Right cardiac atrium (tissue), 5 donors: Measurements from ENCODE around the gene BCL2L11. TPM values are rescaled to one million over a fixed set of nuclear protein-coding genes. Genes with fewer than 3 reads are reported as not detected.
A peak's percentile ranks its signal among the peaks of the same experiment; 100 is the strongest.

Experiments
- ATAC-seq, 2 donors: fragments of 200-7000 bp; cut with Tn5 transposase; one replicate each; pipeline versions ENCODE4 v1.8.0 to v1.9.1; 2020; ENCODE audit warnings: moderate library complexity in 2 of 2, mild to moderate bottlenecking in 1 of 2
- DNase-seq, 3 donors: peaks; one replicate each; pipeline ENCODE4 v3.0.0-alpha.2; 2020
- H3K27ac ChIP-seq: one replicate; pipeline ENCODE4 v1.5.1; 2013; ENCODE audit warnings: mild to moderate bottlenecking, low read length, control low read depth, moderate library complexity
- H3K27me3 ChIP-seq: one replicate; pipeline ENCODE4 v1.6.1; 2013; ENCODE audit not compliant: control insufficient read depth, insufficient read depth
- H3K4me1 ChIP-seq: one replicate; pipeline ENCODE4 v1.6.1; 2013; ENCODE audit warnings: low read length; ENCODE audit not compliant: control insufficient read depth, insufficient read depth
- H3K4me3 ChIP-seq: one replicate; pipeline ENCODE4 v1.5.1; 2013; ENCODE audit warnings: low read length, control low read depth
- H3K9me3 ChIP-seq: one replicate; pipeline ENCODE4 v1.6.1; 2013; ENCODE audit warnings: low read length; ENCODE audit not compliant: control insufficient read depth
- WGBS: extraction: QIAGEN DNeasy Blood & Tissue Kit; methylation state at CpG from one replicate; pipeline ENCODE4 v1.1.7; 2013; 5-methylcytosine and 5-hydroxymethylcytosine counted together
- intact Hi-C, 4 donors: fragments of 100-400 bp; cut with DNase I; formaldehyde crosslinking; loops; one replicate each; pipeline versions ENCODE4 v1.11.0 to v1.14.0; 2022 to 2023
- polyA plus RNA-seq: library from polyadenylated mRNA; stranded (reverse); fragments of 200-250 nt; gene quantifications from one replicate; pipeline ENCODE4 v1.2.3, GENCODE V29; 2013
- total RNA-seq, 4 donors: library from RNA; stranded (reverse); fragmentation: NEBNext Ultra II Directional; extraction: Animal tissue kit (Norgen Biotek cat#: 25700); gene quantifications; one replicate each; pipeline ENCODE4 v1.2.1, GENCODE V29; 2021
- donor health status: healthy with polysubstance abuse.
- donor health status: DM: no; HTN: yes; CAD: no.
- donor health status: DM: no; HTN: no; CAD: no.
- donor health status: DM: no; HTN: yes; CAD: no; lungs with severe emphysema.
- donor health status: DM: yes; HTN: yes; CAD: no.

BCL2L11 gene
- total and polyA plus RNA-seq, 5 donors = 6.2 to 21.7 (median 15.7) TPM

DNA sequence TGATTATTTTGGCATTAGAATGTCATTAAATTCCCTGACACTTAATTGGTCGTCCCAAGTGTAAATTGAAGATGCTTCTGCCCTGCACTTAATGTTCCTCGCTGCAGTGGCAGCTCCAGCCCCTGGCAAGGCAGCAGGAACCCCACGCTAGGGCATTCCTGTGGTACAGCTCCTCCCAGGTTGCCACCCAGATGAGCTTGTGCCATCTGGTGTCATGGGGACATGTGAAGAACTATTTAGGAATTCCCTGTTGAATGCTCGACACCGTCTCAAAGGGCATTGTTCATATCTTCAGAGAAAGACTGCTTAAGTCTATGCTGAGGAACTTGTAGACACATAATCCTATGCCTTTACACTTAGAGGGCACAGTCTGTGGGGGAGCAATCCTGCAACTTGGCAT lies 38.9 kb downstream of the BCL2L11 start:
- Histone ChIP-seq H3K9me3 (no peaks in the 10 kb centered on the region), H3K4me3 (no peak overlapping the region), H3K27me3 (no peaks in the 10 kb centered on the region), H3K27ac (no peak overlapping the region), H3K4me1 (peaks cover 19% of the 10 kb centered on the region)
- WGBS = 68% methylated on average over 5 of the region's 5 CpGs
- DNase-seq (no peak), ATAC-seq (no peak)
- intact Hi-C loops = no loop called here

DNA sequence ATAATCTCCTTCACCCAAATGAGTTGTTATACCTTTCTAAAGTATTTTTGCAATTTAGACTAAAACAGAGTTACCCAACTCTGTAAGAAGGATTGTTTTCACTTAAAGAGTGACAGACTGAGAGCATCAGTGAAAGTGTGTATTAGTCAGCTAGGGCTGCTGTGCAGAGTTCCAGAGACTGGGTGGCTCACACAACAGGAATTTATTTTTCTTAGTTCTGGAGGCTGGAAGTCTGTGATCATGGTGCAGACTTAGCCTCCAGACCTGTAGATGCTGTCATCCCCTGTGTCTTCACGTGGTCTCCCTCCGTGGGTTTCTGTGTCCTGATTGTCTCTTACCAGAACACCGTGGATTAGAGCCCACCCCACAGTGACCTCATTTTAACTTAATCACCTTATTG lies 40.0 kb downstream of the BCL2L11 start:
- DNase-seq (no peak), ATAC-seq (no peak)
- Histone ChIP-seq H3K9me3 (no peaks in the 10 kb centered on the region), H3K27ac (no peak overlapping the region), H3K4me3 (no peak overlapping the region), H3K27me3 (no peaks in the 10 kb centered on the region), H3K4me1 (peaks cover 15% of the 10 kb centered on the region)
- intact Hi-C loops = no loop called here
- 90% methylated on average over 3 of the region's 3 CpGs for WGBS

DNA sequence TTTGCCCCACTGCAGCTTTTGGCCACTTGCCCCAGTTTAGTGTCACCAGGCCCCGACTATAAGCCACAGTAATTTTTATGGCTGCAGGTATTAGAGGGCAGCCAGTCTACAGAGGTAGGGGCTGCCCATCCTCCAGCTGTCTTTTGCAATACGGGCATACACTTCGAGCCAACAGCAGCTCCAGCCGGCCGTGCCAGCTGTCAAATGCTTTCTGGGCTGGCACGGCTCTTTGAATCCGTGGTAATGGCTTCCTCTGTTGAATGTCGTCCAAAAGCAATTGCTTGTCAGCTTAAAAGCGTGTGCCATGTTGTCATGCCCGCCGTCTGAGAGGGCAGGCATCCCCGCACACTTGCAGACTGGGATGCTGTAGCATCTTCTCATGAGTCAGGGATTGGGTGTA lies 41.3 kb downstream of the BCL2L11 start:
- H3K27ac ChIP-seq = peak overlapping the region; percentile 21
- no peak overlapping the region for H3K4me3 ChIP-seq
- ATAC-seq = peak; percentile 83 to 87
- intact Hi-C loops = no loop called here
- WGBS = 61% methylated on average over 12 of the region's 12 CpGs
- peak; percentile 56 to 82 (median 80) for DNase-seq
- H3K4me1 ChIP-seq = peaks cover 15% of the 10 kb centered on the region
- H3K9me3 ChIP-seq = no peaks in the 10 kb centered on the region
- no peaks in the 10 kb centered on the region for H3K27me3 ChIP-seq

- intact Hi-C loops = no loop called here
- WGBS = 49% methylated on average over 12 of the region's 12 CpGs
- no peak for DNase-seq
- H3K27ac ChIP-seq = no peak overlapping the region
- H3K4me1 ChIP-seq = peaks cover 15% of the 10 kb centered on the region
- ATAC-seq = peak in 1 of 2 donors; percentile 8
- no peaks in the 10 kb centered on the region for H3K27me3 ChIP-seq
- no peaks in the 10 kb centered on the region for H3K9me3 ChIP-seq
- H3K4me3 ChIP-seq = no peak overlapping the region
Measured at GRCh38 chr2:111162718-111163331, 42.1 kb downstream of the BCL2L11 start.

DNA sequence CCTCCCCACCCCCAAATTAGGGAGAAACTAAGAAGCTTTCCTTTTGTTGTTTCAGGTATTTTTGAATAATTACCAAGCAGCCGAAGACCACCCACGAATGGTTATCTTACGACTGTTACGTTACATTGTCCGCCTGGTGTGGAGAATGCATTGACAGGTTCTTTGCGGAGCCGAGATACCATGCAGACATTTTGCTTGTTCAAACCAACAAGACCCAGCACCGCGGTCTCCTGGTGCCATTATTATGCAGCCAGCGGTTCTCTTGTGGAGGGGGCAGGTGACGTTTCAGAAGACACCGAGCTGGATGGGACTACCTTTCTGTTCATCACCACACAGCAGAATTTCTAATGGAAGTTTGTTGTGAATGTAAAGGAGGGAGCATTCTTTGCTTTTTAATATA lies 43.4 kb downstream of the BCL2L11 start:
- no peak overlapping the region for H3K27ac ChIP-seq
- H3K27me3 ChIP-seq = no peaks in the 10 kb centered on the region
- intact Hi-C loops = no loop called here
- H3K4me3 ChIP-seq = no peak overlapping the region
- ATAC-seq (no peak), DNase-seq (no peak)
- WGBS = 89% methylated on average over 12 of the region's 12 CpGs
- H3K4me1 ChIP-seq = peaks cover 13% of the 10 kb centered on the region
- H3K9me3 ChIP-seq = no peaks in the 10 kb centered on the region

DNA sequence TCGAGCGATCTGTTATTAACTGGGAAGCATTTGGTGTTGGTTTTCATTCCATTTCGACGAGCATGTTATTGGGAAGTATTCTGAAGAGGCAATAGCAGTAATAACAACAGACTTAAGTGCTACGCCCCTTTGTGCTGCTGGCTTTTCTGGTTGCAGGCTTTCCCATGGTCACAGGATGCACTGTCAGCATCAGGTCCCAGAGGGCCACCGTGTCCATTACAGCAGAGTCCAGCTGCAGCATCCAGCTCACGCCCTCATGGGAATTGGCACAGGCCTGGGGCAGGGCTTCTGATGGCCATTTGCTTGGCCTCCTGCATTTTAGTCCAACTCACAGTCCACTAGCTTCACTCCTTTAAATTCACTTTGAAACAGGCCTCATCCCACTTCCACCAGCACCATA lies 44.4 kb downstream of the BCL2L11 start:
- no peak overlapping the region for H3K27ac ChIP-seq
- H3K9me3 ChIP-seq = no peaks in the 10 kb centered on the region
- DNase-seq (peak; percentile 51 to 69 (median 66)), ATAC-seq (peak in 1 of 2 donors; percentile 14)
- intact Hi-C loops = no loop called here
- no peak overlapping the region for H3K4me3 ChIP-seq
- WGBS = 63% methylated on average over 7 of the region's 7 CpGs
- peaks cover 8% of the 10 kb centered on the region for H3K4me1 ChIP-seq
- no peaks in the 10 kb centered on the region for H3K27me3 ChIP-seq

- H3K27ac ChIP-seq = no peak overlapping the region
- no peaks in the 10 kb centered on the region for H3K27me3 ChIP-seq
- no peaks in the 10 kb centered on the region for H3K9me3 ChIP-seq
- no peak for DNase-seq
- WGBS = 92% methylated on average over 5 of the region's 5 CpGs
- ATAC-seq = no peak
- intact Hi-C loops = no loop called here
- H3K4me1 ChIP-seq = peaks cover 8% of the 10 kb centered on the region
- no peak overlapping the region for H3K4me3 ChIP-seq
Measured at GRCh38 chr2:111166115-111166514, 45.4 kb downstream of the BCL2L11 start.

DNA sequence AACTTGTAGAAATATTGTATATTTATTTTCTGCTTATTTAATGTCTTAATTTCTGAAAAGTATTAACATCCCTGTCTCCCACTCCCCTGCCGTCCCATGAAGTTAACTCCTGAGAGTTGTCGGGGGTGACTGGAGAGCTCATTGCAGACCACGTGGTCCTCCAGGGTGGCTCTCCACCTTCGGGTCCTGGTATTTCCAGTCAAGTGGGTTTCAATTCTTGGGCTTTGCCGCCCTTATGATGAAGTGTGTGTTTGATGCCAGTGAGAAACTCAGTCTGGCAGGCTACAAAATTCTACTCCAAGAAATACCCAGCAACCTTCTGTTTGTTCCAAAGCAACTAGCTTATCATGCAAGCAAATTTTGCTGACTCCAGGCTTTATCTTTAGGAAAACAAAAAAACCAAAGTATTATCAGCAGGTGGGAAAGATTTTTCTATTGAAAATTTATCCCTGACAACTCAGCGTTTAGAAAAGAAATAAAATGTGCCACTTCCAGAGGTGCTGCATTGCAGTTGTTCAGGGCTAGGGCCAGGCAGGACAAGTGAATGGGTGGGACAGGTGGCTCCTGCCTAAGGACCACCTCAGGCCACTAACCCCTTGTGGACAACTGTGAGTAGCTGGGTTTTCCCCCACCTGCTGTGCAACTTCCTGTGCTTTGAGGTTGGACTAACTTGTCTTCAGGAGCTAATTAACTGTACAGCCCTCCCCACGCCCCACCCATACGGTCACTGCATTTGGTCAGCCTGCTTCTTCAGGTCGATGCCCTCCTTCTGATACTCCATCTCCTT lies 46.6 kb downstream of the BCL2L11 start:
- no peak for DNase-seq
- intact Hi-C loops = no loop called here
- no peak overlapping the region for H3K27ac ChIP-seq
- no peaks in the 10 kb centered on the region for H3K27me3 ChIP-seq
- H3K4me1 ChIP-seq = peaks cover 5% of the 10 kb centered on the region
- ATAC-seq = no peak
- no peak overlapping the region for H3K4me3 ChIP-seq
- H3K9me3 ChIP-seq = no peaks in the 10 kb centered on the region
- WGBS = 88% methylated on average over 9 of the region's 9 CpGs

GRCh38 chr2:111167863-111168162 lies 47.1 kb downstream of the BCL2L11 start:
- no peak for DNase-seq
- WGBS = 90% methylated on average over 4 of the region's 4 CpGs
- Histone ChIP-seq H3K4me3 (no peak overlapping the region), H3K9me3 (no peaks in the 10 kb centered on the region), H3K27me3 (no peaks in the 10 kb centered on the region), H3K27ac (no peak overlapping the region), H3K4me1 (peaks cover 2% of the 10 kb centered on the region)
- ATAC-seq = no peak
- intact Hi-C loops = no loop called here

- no peaks in the 10 kb centered on the region for H3K4me1 ChIP-seq
- intact Hi-C loops = no loop called here
- H3K4me3 ChIP-seq = no peak overlapping the region
- H3K27ac ChIP-seq = no peak overlapping the region
- ATAC-seq = peak; percentile 82 to 83
- WGBS = 45% methylated on average over 9 of the region's 9 CpGs
- no peaks in the 10 kb centered on the region for H3K9me3 ChIP-seq
- no peaks in the 10 kb centered on the region for H3K27me3 ChIP-seq
- DNase-seq = peak in 2 of 3 donors; percentile 59 to 61
Measured at GRCh38 chr2:111168528-111169239, 48.0 kb downstream of the BCL2L11 start.

DNA sequence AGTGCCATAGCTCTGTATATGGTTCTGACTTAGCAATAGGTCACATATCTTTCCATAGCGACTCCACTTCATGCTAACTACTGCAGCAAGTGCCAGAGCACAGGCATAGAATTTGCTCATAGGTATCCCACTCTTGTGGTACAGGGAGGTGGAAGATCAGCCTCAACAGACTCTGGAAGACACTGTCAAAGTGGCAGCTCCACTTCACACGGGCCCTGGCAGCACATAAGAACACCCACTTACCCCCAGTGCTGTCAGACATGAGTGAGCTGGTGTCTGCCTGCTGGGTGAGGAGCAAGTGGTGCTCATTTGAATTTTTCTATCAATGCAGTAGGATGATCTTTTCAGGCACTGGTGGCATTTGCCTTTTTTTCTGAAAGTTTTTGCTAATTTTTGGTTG lies 48.6 kb downstream of the BCL2L11 start:
- ATAC-seq = peak; percentile 86 to 90
- peak overlapping the region; percentile 6 for H3K27ac ChIP-seq

More for the DNA sequence above, 48.6 kb downstream of the BCL2L11 start:
- 57% methylated on average over 2 of the region's 2 CpGs for WGBS
- intact Hi-C loops = no loop called here
- H3K27me3 ChIP-seq = no peaks in the 10 kb centered on the region
- DNase-seq = peak in 1 of 3 donors; percentile 59
- H3K4me3 ChIP-seq = no peak overlapping the region
- H3K4me1 ChIP-seq = no peaks in the 10 kb centered on the region
- H3K9me3 ChIP-seq = no peaks in the 10 kb centered on the region
